ENCODE data around the gene CTNNA3. TPM values are rescaled to one million over a fixed set of nuclear protein-coding genes. Genes with fewer than 3 reads are reported as not detected.

Gene CTNNA3
- total RNA-seq, 1 donor from 2014 or later, result not detected

DNA sequence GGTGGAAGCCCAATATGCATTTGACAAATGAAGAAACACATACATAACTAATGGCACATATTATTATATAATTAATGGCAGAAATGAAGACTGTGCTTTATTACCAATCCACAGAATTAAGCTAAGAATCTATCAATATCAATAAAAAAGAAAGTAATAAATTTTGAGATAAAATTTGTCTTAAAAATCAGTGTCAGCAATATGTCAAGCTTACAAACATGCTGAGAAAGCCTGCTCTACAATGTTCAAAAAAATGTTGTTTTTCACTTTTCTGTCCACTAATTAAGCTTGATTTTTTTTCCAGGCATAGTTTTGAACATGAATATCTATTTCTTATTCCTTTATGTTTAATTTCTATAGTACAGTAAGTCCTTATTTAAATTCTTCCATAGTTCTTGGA lies 1491.2 kb downstream of the CTNNA3 start:
- no peak for DNase-seq (ENCODE audit: extremely low read depth, low read depth, low spot score)

DNA sequence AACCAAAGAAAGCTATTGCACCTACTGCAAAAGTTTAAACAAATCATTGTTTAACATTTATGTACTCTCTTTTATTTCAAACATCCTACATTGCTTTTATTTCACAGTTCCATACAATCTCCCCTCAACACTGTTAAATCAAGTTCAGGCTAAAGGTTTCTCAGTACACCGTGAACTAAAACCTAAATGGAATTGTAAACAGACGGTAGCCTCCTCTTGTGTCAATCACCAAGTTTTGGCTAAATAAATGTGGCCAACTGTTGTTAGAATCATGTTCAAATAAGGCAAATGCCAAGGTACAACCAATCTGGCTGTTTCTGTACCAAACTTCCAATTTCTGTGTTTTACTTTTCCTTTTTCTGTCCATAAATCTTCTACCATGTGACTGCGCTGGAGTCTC lies 1493.9 kb downstream of the CTNNA3 start:
- no peak for DNase-seq (ENCODE audit: extremely low read depth, low read depth, low spot score)

DNA sequence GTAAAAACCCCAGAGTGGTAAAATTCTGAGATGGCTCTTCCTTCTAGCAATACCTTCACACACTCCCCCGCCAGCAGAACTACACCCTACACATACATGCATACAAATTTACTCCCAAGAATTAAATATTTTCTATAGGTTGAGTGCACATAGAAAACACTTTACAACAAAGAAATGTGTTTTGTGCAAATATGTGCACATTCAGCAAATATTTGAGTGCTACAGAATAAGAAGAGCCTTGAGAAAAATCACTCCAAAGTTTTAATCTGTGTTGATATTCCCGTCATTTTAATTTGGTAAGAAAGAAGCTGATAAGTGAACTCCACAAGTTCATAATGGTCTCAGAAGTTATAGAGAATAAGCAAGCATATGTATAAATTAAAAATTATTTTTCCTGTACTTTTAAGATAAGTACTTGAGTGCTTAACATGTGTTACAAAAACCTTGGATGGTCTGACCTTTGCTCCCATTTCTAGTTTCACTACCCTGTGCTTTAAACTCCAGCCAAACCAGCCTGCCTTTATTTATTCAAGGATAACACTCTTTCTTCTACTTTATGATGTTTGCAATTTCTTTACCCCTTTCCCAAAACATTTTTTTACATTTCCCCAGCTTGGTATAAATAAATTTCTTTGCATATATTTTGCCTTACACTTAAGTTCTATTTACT lies 1503.7 kb downstream of the CTNNA3 start:
- DNase-seq (ENCODE audit: extremely low read depth, low read depth, low spot score), result no peak

DNA sequence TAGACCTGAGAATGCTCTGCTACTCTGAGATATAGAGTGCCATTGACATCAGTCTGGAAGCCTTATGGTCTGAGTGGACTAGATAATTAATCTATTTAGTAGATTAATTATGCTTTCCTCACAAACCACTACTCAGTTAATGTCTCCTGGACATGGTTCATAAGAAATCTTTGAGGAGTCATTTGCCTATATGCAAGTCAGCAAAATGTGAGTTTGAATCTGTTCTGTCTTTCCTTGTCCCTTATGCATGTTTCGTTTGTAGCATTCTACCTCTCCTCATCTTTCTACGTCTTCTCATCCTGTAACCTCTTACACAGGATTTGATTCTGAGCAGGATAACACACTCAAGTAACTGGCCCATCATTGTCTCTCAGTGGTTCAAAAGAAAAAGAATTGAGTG lies 1505.6 kb downstream of the CTNNA3 start:
- DNase-seq (ENCODE audit: extremely low read depth, low read depth, low spot score), result no peak

GRCh38 chr10:66189271-66189670 lies 1506.7 kb downstream of the CTNNA3 start:
- DNase-seq (ENCODE audit: extremely low read depth, low read depth, low spot score), result no peak

- DNase-seq (ENCODE audit: extremely low read depth, low read depth, low spot score), result no peak
These were observed 1508.8 kb downstream of the CTNNA3 start for GRCh38 chr10:66187053-66187733.

- no peak for DNase-seq (ENCODE audit: extremely low read depth, low read depth, low spot score)
These were observed 1513.0 kb downstream of the CTNNA3 start for GRCh38 chr10:66183028-66183427.

DNA sequence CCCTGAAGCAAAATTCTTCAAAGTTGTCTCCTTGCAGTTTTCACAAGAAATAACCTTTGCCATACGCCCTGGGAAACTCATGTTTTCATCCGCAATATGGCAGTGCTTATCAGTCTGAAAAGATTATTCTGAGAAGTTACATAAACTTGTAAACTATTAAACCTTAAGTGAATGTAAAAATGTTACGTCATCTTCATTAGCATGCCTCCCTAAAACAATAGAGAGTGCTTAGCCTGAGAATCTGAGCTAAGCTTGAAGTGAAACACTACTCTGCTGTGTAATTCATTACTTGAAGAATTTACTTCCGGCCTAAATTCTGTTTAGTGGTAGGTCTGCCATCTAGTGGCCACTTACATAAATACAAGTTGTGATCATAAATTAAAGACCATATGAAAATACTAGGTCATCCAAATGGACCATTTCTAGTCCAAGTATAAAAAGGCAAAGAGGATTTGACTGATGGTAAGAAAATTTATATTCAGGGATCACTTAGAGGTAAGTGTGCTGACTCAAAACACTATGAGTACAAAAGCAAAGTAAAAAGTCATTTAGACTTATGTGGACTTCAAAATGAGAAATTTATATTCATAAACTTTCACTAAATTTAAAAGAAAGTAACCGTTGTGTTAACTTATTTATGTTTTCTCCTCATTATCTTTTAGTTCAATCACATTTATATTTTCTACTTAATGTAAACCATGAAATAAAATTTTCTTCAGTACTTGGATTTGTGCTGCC lies 1515.2 kb downstream of the CTNNA3 start:
- DNase-seq (ENCODE audit: extremely low read depth, low read depth, low spot score), result peak; percentile 57

GRCh38 chr10:66180021-66180420 lies 1516.0 kb downstream of the CTNNA3 start:
- no peak for DNase-seq (ENCODE audit: extremely low read depth, low read depth, low spot score)

DNA sequence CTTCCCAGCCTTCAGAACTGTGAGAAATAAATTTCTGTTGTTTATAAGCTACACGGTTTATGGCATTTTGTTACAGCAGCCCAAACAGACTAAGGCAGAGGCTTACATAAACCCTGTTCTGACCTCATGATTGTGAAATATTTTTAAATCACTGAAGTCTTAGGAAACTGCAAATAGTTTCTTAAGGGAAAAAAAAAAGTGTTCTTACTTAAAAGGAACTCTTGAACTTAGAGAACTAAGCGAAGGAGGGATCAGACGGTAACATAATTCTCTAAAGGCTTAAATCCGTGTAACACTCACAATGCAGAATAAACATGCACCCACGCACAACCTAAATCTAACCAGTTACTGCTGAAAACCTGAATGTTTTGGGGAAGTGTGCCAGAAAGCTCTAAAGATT lies 1519.2 kb downstream of the CTNNA3 start:
- DNase-seq (ENCODE audit: extremely low read depth, low read depth, low spot score), result no peak

- no peak for DNase-seq (ENCODE audit: extremely low read depth, low read depth, low spot score)
These were observed 1528.2 kb downstream of the CTNNA3 start for GRCh38 chr10:66167816-66168215.

DNA sequence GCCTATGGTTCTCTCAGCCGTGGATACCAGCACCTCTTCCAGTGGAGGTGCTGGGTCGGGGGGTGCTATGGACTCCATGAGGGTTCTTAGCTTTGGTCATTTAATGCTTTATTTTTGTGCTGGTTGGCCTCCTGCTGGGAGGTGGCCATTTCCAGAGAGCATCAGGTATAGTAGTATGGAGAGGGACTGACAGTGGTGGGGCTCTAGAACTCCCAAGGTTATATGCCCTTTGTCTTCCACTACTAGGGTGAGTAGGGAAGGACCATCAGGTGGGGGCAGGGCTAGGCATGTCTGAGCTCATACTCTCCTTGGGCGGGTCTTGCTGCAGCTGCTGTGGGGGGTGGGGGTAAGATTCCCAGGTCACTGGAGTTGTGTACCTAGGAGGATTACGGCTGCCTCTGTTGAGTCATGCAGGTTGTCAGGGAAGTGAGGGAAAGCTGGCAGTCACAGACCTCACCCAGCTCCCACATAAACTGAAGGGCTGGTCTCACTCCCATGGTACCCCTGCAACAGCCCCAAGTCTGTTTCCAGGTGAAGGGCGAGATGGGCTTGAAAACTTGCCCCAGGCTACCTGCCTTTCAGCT lies 1533.3 kb downstream of the CTNNA3 start:
- no peak for DNase-seq (ENCODE audit: extremely low read depth, low read depth, low spot score)

DNA sequence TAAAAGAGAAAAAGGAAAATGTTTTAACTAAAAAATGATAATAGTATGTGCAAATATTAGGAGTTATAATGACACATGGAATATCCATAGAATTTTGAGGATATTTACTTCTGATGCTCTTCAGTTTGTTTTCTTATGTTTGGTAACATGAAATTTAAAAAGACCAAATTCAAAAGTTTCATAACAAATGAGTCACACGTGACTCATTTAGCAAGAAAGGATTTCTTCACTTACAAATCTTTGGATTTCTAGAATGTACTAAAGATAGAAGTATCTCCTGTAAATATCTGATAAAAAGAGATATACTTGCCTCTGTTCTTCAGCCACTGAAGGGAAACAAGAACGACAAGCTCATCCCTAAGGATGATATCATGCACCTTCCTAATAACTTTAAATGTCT lies 1544.6 kb downstream of the CTNNA3 start:
- no peak for DNase-seq (ENCODE audit: extremely low read depth, low read depth, low spot score)

GRCh38 chr10:66148312-66148711 lies 1547.7 kb downstream of the CTNNA3 start:
- no peak for DNase-seq (ENCODE audit: extremely low read depth, low read depth, low spot score)

DNA sequence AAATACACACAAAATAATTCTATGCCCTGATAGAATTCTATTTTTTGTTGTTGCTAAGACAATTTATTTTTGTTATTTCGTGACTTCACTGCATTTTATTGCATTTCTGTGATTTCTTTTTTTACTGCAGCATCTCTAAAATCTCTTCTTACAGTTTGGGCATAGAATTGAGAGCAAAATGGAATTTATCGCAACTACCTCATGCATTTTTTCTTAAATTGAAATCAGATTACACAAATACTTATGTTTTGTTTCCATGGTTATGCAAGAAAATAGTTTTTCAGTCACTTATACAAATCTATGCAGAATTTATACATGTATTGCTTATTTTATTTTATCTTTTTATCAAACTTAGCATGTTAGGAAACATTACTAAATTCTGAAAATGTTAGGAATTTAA lies 1552.0 kb downstream of the CTNNA3 start:
- no peak for DNase-seq (ENCODE audit: extremely low read depth, low read depth, low spot score)

DNA sequence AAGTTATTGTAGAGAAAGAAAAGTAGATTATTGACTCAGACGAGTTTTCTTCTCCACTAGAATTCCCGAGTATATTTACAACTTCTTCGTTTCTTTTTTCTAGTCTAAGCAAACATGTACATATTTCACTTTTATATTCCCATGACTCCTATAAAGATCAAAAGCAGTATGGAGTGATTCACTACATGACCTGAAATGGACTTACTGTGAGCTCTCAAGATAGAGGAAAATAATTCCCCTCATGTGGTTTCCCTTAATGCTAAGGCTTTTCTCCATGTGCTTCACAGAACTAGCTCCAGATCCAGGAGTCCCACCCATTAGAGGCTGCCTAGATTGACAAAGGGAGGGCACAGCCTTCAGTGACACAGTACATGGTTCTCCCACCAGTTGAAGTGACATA lies 1593.2 kb downstream of the CTNNA3 start:
- DNase-seq (ENCODE audit: extremely low read depth, low read depth, low spot score), result no peak

DNA sequence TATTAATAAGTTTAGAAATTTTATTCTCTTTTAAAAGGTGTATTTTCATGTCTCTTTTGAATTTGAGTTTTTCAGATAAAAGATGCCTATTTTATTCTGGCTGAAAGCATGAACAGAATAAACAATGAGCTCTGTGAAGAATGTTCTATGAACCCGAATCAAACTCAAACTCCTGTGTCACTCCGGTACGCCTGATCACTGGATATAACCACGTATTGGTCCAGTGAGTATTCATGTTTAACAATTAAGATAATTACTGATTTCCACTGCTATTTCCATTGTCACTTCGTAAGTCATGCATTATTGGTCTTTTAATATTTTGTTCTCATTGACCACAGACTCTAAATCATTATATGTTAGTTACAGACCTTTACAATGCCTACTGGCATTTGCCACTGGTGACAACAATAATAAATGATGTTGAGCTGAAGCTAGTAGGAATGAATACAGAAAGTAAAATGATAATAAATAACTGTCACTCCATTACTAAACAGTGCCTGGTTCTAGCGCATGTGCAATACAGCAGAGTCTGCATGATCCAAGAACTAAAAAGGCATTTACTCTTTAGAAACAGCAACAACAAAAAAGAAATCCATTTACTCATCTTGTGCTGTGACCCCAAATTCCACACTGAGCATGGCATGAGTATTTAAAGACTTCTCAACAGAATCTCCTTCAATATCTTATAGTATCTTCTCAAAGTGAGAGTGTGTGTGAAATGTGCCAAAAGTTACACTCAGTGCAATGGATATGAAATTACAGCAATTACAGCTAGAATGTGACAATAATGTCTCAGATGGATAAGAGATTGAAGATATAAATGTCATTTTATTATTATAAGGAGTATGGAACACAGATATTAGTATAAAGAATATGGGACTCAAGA lies 1597.2 kb downstream of the CTNNA3 start:
- DNase-seq (ENCODE audit: extremely low read depth, low read depth, low spot score), result no peak

DNA sequence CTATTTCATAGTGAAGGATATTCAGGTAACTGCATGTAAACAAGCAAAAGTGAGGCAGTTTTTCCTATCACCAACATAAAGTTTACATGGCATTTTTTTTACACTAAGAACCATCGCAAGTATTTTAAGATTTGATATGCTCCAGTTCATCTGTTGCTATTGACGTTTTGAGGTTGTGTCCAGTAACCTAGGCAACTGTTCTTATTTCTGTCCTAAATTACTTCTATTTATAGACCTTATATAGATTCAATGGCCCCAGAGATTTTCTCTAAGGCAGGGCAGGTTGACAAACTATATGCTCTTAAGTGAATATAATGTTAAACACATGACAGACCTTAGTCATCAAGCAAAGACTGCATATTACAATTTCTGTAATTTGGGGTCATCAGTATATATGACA lies 1600.4 kb downstream of the CTNNA3 start:
- no peak for DNase-seq (ENCODE audit: extremely low read depth, low read depth, low spot score)

- DNase-seq (ENCODE audit: extremely low read depth, low read depth, low spot score), result no peak
These were observed 1610.1 kb downstream of the CTNNA3 start for GRCh38 chr10:66085906-66086305.

- no peak for DNase-seq (ENCODE audit: extremely low read depth, low read depth, low spot score)
These were observed 1624.1 kb downstream of the CTNNA3 start for GRCh38 chr10:66071907-66072306.

DNA sequence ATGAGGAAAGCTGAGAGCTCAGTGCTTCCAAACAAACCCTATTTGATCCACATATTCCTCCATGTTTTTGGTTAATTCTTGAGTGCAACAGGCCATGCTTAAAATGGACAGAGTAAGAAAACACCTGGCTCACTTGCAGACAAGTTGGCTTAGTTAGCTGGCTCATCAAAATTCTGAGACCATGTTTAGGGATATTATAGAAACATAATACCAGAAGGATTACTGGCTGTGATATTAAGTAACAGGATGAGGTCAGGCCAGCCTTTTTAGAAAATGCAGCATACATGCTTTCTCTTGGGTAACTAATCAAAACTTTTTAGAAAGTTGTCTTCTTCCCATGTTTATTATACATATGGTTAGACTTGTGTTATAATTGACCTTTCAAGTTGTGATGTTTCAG lies 1637.4 kb downstream of the CTNNA3 start:
- no peak for DNase-seq (ENCODE audit: extremely low read depth, low read depth, low spot score)
